NCI-H69 (cell line): ENCODE data around the gene PCYOX1L.
"Not testable (repeated sequence)": the region's sequence is repeated elsewhere in the genome, so short reads cannot be mapped to it uniquely, and the experiment has no call there.

Experiments
- DNase-seq: peaks from one replicate; lab custom pipeline; 2025; lab: John Stamatoyannopoulos, UW

Gene PCYOX1L

GRCh38 chr5:149388498-149389190 is 30.8 kb downstream of the PCYOX1L start:
- no peak for DNase-seq

- peak; percentile 36 for DNase-seq
Measured at GRCh38 chr5:149389552-149390495, 32.0 kb downstream of the PCYOX1L start.

GRCh38 chr5:149391076-149391475 is 33.2 kb downstream of the PCYOX1L start:
- not testable (repeated sequence) for DNase-seq

GRCh38 chr5:149391524-149391923 is 33.7 kb downstream of the PCYOX1L start:
- DNase-seq, result no peak

GRCh38 chr5:149392718-149393117 is 34.9 kb downstream of the PCYOX1L start:
- no peak for DNase-seq

GRCh38 chr5:149394996-149395395 is 37.1 kb downstream of the PCYOX1L start:
- not testable (repeated sequence) for DNase-seq

GRCh38 chr5:149397530-149397929 is 39.7 kb downstream of the PCYOX1L start:
- DNase-seq, result no peak

- DNase-seq, result not testable (repeated sequence)
Measured at GRCh38 chr5:149398747-149399266, 41.0 kb downstream of the PCYOX1L start.

- DNase-seq, result peak; percentile 55
Measured at GRCh38 chr5:149399775-149400174, 41.9 kb downstream of the PCYOX1L start.

- DNase-seq, result no peak
Measured at GRCh38 chr5:149400304-149400703, 42.5 kb downstream of the PCYOX1L start.

GRCh38 chr5:149401051-149401450 is 43.2 kb downstream of the PCYOX1L start:
- no peak for DNase-seq

GRCh38 chr5:149402291-149402690 is 44.4 kb downstream of the PCYOX1L start:
- DNase-seq, result no peak

GRCh38 chr5:149403923-149404745 is 46.3 kb downstream of the PCYOX1L start:
- no peak for DNase-seq

- DNase-seq, result no peak
Measured at GRCh38 chr5:149404746-149405549, 47.1 kb downstream of the PCYOX1L start.

GRCh38 chr5:149405550-149406202 is 47.8 kb downstream of the PCYOX1L start:
- no peak for DNase-seq

- DNase-seq, result no peak
Measured at GRCh38 chr5:149406203-149406978, 48.5 kb downstream of the PCYOX1L start.

- no peak for DNase-seq
Measured at GRCh38 chr5:149406979-149407306, 49.1 kb downstream of the PCYOX1L start.

- no peak for DNase-seq
Measured at GRCh38 chr5:149407323-149408251, 49.7 kb downstream of the PCYOX1L start.
